ENCODE results near the gene HIVEP3.

GRCh38 chr1:41582004-41582325, 336.8 kb downstream of the HIVEP3 start:
- TF ChIP-seq CTCF (IDR thresholded peaks at IDR 0.05) (no peak), EZH2 (IDR thresholded peaks at IDR 0.05) (no peak), EZH2phosphoT487 (IDR thresholded peaks at IDR 0.05) (no peak)
